HEK293 (cell line): Measurements from ENCODE around the gene DIP2C.

ENCODE experiments used
- CTCF ChIA-PET: fragments of 350-600 bp; formaldehyde crosslinking; extraction: SDS; loops from one replicate; lab custom pipeline; 2021; ENCODE audit warnings: antibody characterized with exemption; lab: Yijun Ruan, JAX
- POLR2A ChIA-PET: fragments of 300-600 bp; formaldehyde crosslinking; extraction: SDS; loops from one replicate; lab custom pipeline; 2020; ENCODE audit warnings: antibody characterized with exemption, inconsistent platforms; lab: Yijun Ruan, JAX
- H3K27ac ChIP-seq: fragments of 200-500 bp; sonication (Bioruptor generic); 2 replicates; pipeline ENCODE4 v1.5.1; 2014; ENCODE audit warnings: low read depth, low read length, control low read depth, inconsistent platforms; ENCODE audit errors: extremely low read depth
- H3K36me3 ChIP-seq, 2 experiments: fragments of 200-500 bp in 1 of 2; sonication (Bioruptor generic) in 1 of 2; 1 replicate in 1 of 2; 2 replicates in 1 of 2; pipeline ENCODE4 v1.5.1; 2014 to 2017; ENCODE audit warnings: inconsistent platforms in 2 of 2, low read length in 2 of 2; ENCODE audit not compliant: control insufficient read depth in 2 of 2, insufficient read depth in 1 of 2
- H3K4me1 ChIP-seq: fragments of 200-500 bp; sonication (Bioruptor generic); 2 replicates; pipeline ENCODE4 v1.5.1; 2014; ENCODE audit warnings: mild to moderate bottlenecking, low read length, inconsistent platforms; ENCODE audit not compliant: control insufficient read depth, insufficient read depth
- H3K4me3 ChIP-seq: 2 replicates; pipeline ENCODE4 v1.5.1; 2011; ENCODE audit warnings: low read depth, mild to moderate bottlenecking, control low read depth, low read length, moderate library complexity
- H3K9me3 ChIP-seq: fragments of 200-500 bp; sonication (Bioruptor generic); 2 replicates; pipeline ENCODE4 v1.5.1; 2014; ENCODE audit warnings: low read depth, low read length, inconsistent platforms; ENCODE audit not compliant: control insufficient read depth, insufficient read depth
- KLF10 ChIP-seq: fragments of 450-650 bp; IDR thresholded peaks from 2 replicates; pipeline ENCODE4 v1.5.1; 2018; ENCODE audit warnings: missing biosample characterization, mild to moderate bottlenecking, missing genetic modification characterization
- KLF8 ChIP-seq: fragments of 450-650 bp; formaldehyde crosslinking; IDR thresholded peaks from 2 replicates; pipeline ENCODE4 v1.5.1; 2016; ENCODE audit warnings: missing biosample characterization, missing genetic modification characterization
- KLF9 ChIP-seq: fragments of 450-650 bp; formaldehyde crosslinking; IDR thresholded peaks from 2 replicates; pipeline ENCODE4 v1.5.1; 2016; ENCODE audit warnings: missing biosample characterization, missing genetic modification characterization, low read depth
- RBAK ChIP-seq: fragments of 450-650 bp; formaldehyde crosslinking; IDR thresholded peaks from 2 replicates; pipeline ENCODE4 v1.5.1; 2016; ENCODE audit warnings: missing biosample characterization, missing genetic modification characterization
- SCRT1 ChIP-seq: fragments of 450-650 bp; formaldehyde crosslinking; IDR thresholded peaks from 2 replicates; pipeline ENCODE4 v1.5.1; 2016; ENCODE audit warnings: missing biosample characterization, missing genetic modification characterization, borderline replicate concordance
- ZBTB11 ChIP-seq: fragments of 450-650 bp; formaldehyde crosslinking; conservative IDR thresholded peaks from 2 replicates; pipeline ENCODE4 v1.5.1; 2016; ENCODE audit warnings: low read depth, missing biosample characterization, missing genetic modification characterization
- ZBTB8A ChIP-seq: fragments of 450-650 bp; formaldehyde crosslinking; IDR thresholded peaks from 2 replicates; pipeline ENCODE4 v1.5.1; 2016; ENCODE audit warnings: missing biosample characterization, missing genetic modification characterization
- ZNF138 ChIP-seq: fragments of 450-650 bp; formaldehyde crosslinking; IDR thresholded peaks from 2 replicates; pipeline ENCODE4 v1.5.1; 2016; ENCODE audit warnings: missing biosample characterization, missing genetic modification characterization, borderline replicate concordance
- ZNF274 ChIP-seq, 2 experiments: fragments of 200-500 bp in 1 of 2; fragments of 450-650 bp in 1 of 2; sonication (Bioruptor generic) in 1 of 2; formaldehyde crosslinking in 1 of 2; IDR thresholded peaks; 2 replicates each; pipeline versions ENCODE4 v1.5.1 to v1.6.1; 2014 to 2016; ENCODE audit warnings: borderline replicate concordance in 1 of 2, inconsistent platforms in 1 of 2, low read length in 1 of 2, missing biosample characterization in 1 of 2, missing genetic modification characterization in 1 of 2
- ZNF311 ChIP-seq: fragments of 450-650 bp; formaldehyde crosslinking; IDR thresholded peaks from 2 replicates; pipeline ENCODE4 v1.5.1; 2017; ENCODE audit warnings: missing biosample characterization, missing genetic modification characterization, borderline replicate concordance
- ZNF473 ChIP-seq: fragments of 450-650 bp; formaldehyde crosslinking; IDR thresholded peaks from 2 replicates; pipeline ENCODE4 v1.5.1; 2017; ENCODE audit warnings: missing biosample characterization, missing genetic modification characterization
- ZNF501 ChIP-seq: fragments of 450-650 bp; formaldehyde crosslinking; IDR thresholded peaks from 2 replicates; pipeline ENCODE4 v1.5.1; 2016; ENCODE audit warnings: missing biosample characterization, missing genetic modification characterization
- ZNF529 ChIP-seq: fragments of 450-650 bp; formaldehyde crosslinking; IDR thresholded peaks from 2 replicates; pipeline ENCODE4 v1.5.1; 2017; ENCODE audit warnings: missing genetic modification characterization, missing biosample characterization; ENCODE audit not compliant: insufficient replicate concordance
- ZNF548 ChIP-seq: fragments of 450-650 bp; formaldehyde crosslinking; IDR thresholded peaks from 2 replicates; pipeline ENCODE4 v1.5.1; 2016; ENCODE audit warnings: missing biosample characterization, missing genetic modification characterization
- ZNF792 ChIP-seq: fragments of 450-650 bp; formaldehyde crosslinking; IDR thresholded peaks from 2 replicates; pipeline ENCODE4 v1.5.1; 2016; ENCODE audit warnings: missing biosample characterization, missing genetic modification characterization
- ZSCAN30 ChIP-seq: fragments of 450-650 bp; IDR thresholded peaks from 2 replicates; pipeline ENCODE4 v1.5.1; 2018; ENCODE audit warnings: missing biosample characterization, mild to moderate bottlenecking, missing genetic modification characterization, moderate library complexity
- TF ChIP-seq, protein P1 (sequence below): fragments of 450-650 bp; formaldehyde crosslinking; IDR thresholded peaks from 2 replicates; pipeline ENCODE4 v1.5.1; 2016; ENCODE audit warnings: missing biosample characterization, missing genetic modification characterization
- TF ChIP-seq, protein P2 (sequence below): fragments of 450-650 bp; formaldehyde crosslinking; IDR thresholded peaks from 2 replicates; pipeline ENCODE4 v1.5.1; 2016; ENCODE audit warnings: missing biosample characterization, missing genetic modification characterization

The DIP2C gene

GRCh38 chr10:370449-370825, 319.0 kb downstream of the DIP2C start:
- POLR2A ChIA-PET = no interaction called here

GRCh38 chr10:369684-370448, 319.6 kb downstream of the DIP2C start:
- Histone ChIP-seq H3K36me3 (peaks cover 0 to 42% of the 10 kb centered on the region in 2 experiments; a peak in 1 of 3 replicates), H3K27ac (no peak overlapping the region), H3K9me3 (no peaks in the 10 kb centered on the region), H3K4me1 (0 out of 2 replicates have a peak, but pooled peaks cover 3% of the 10 kb centered on the region), H3K4me3 (no peak overlapping the region)
- TF ChIP-seq RBAK (tag by site-specific recombination) = no peak
- CTCF ChIA-PET = no interaction called here
- POLR2A ChIA-PET = no interaction called here

More at GRCh38 chr10:370449-370825, 319.0 kb downstream of the DIP2C start:
- no peak overlapping the region for H3K27ac ChIP-seq
- 0 out of 2 replicates have a peak, but pooled peaks cover 3% of the 10 kb centered on the region for H3K4me1 ChIP-seq
- no peak overlapping the region for H3K4me3 ChIP-seq
- CTCF ChIA-PET = interaction anchor here (0.6 kb wide), 1 partner anchor 108 kb away, joined by 3 read pairs; no protein-coding TSS in a partner anchor
- TF ChIP-seq ZNF548 (no peak), ZNF138 (no peak), ZBTB11 (tag by site-specific recombination) (no peak), ZNF311 (no peak), ZNF473 (tag by site-specific recombination) (no peak), ZNF274 (IDR thresholded peaks at IDR 0.05; ENCODE audit: low read length) (no peak), ZNF274 (tag by site-specific recombination; IDR thresholded peaks at IDR 0.05; ENCODE audit: borderline replicate concordance) (no peak), SCRT1 (tag by site-specific recombination) (no peak), KLF8 (tag by site-specific recombination) (no peak), ZNF529 (tag by site-specific recombination) (no peak)
- TF ChIP-seq, protein P1, sequence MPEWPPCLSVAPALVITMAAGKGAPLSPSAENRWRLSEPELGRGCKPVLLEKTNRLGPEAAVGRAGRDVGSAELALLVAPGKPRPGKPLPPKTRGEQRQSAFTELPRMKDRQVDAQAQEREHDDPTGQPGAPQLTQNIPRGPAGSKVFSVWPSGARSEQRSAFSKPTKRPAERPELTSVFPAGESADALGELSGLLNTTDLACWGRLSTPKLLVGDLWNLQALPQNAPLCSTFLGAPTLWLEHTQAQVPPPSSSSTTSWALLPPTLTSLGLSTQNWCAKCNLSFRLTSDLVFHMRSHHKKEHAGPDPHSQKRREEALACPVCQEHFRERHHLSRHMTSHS = no peak
- TF ChIP-seq, protein P2, sequence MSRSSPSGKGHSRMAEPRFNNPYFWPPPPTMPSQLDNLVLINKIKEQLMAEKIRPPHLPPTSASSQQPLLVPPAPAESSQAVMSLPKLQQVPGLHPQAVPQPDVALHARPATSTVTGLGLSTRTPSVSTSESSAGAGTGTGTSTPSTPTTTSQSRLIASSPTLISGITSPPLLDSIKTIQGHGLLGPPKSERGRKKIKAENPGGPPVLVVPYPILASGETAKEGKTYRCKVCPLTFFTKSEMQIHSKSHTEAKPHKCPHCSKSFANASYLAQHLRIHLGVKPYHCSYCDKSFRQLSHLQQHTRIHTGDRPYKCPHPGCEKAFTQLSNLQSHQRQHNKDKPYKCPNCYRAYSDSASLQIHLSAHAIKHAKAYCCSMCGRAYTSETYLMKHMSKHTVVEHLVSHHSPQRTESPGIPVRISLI (tag by site-specific recombination) = no peak
- peaks cover 0 to 42% of the 10 kb centered on the region in 2 experiments; a peak in 1 of 3 replicates for H3K36me3 ChIP-seq
- H3K9me3 ChIP-seq = no peaks in the 10 kb centered on the region

GRCh38 chr10:369221-369683, 320.2 kb downstream of the DIP2C start:
- Histone ChIP-seq H3K4me1 (0 out of 2 replicates have a peak, but pooled peaks cover 3% of the 10 kb centered on the region), H3K27ac (no peak overlapping the region), H3K36me3 (peaks cover 0 to 45% of the 10 kb centered on the region in 2 experiments; a peak in 1 of 3 replicates), H3K4me3 (no peak overlapping the region), H3K9me3 (no peaks in the 10 kb centered on the region)
- ChIA-PET POLR2A (no interaction called here), CTCF (no interaction called here)
- TF ChIP-seq ZSCAN30 (tag by site-specific recombination) = no peak
- no peak for TF ChIP-seq ZBTB8A (tag by site-specific recombination)
- TF ChIP-seq KLF9 = no peak
- TF ChIP-seq KLF10 (tag by site-specific recombination) = no peak
- TF ChIP-seq ZNF501 (tag by site-specific recombination) = no peak
- TF ChIP-seq ZNF792 (tag by site-specific recombination) = no peak
